K562 (cell line): ENCODE measurements around the gene WTAP. TPM values are rescaled to one million over a fixed set of nuclear protein-coding genes. Genes with fewer than 3 reads are reported as not detected.

Experiments
- ATAC-seq: fragments of 200-7000 bp; cut with Tn5 transposase; 3 replicates; pipeline ENCODE4 v1.9.1; 2020; ENCODE audit warnings: moderate library complexity
- BruUV-seq: library from RNA; stranded (reverse); fragments of 400-500 nt; replicated peaks from 2 replicates; lab custom pipeline; 2021; lab: Mats Ljungman, UMichigan
- CTCF ChIA-PET: fragments of 300-600 bp; formaldehyde crosslinking; extraction: SDS; loops from one replicate; lab custom pipeline; 2021; ENCODE audit warnings: low intra/inter-chr PET ratio; lab: Yijun Ruan, JAX
- POLR2A ChIA-PET: fragments of 300-600, 350-650 bp; sonication (Branson Sonifier 250); formaldehyde crosslinking; extraction: SDS; loops from one replicate; lab custom pipeline; 2021; ENCODE audit warnings: antibody characterized with exemption, inconsistent platforms; lab: Yijun Ruan, JAX
- DNase-seq, 4 experiments: peaks; one replicate each; pipeline versions ENCODE4 v3.0.0 to v3.0.0-alpha.2; 2011 to 2018; ENCODE audit warnings: low spot score in 3 of 4, mixed read lengths in 3 of 4; ENCODE audit errors: extremely low read depth in 1 of 4
- FAIRE-seq: peaks from 2 replicates; lab custom pipeline; 2011; peaks lifted over from hg19 to GRCh38; lab: Jason Lieb, UNC
- H2AFZ ChIP-seq: 2 replicates; pipeline ENCODE4 v1.6.0; 2011; ENCODE audit warnings: low read depth, low read length, control low read depth, inconsistent platforms
- H3K27ac ChIP-seq: fragments of 200-600 bp; 3 replicates; pipeline ENCODE4 v1.8.0; 2011; ENCODE audit warnings: low read depth, mild to moderate bottlenecking, control low read depth, inconsistent platforms, low read length, moderate library complexity, mixed read lengths; ENCODE audit errors: extremely low read depth
- H3K27me3 ChIP-seq, 2 experiments: fragments of 300-600 bp in 1 of 2; 2 replicates in 1 of 2; 3 replicates in 1 of 2; pipeline versions ENCODE4 v1.6.0 to v1.8.0; 2011; ENCODE audit warnings: inconsistent platforms in 2 of 2, low read length in 2 of 2, mild to moderate bottlenecking in 1 of 2, mixed read lengths in 1 of 2, moderate library complexity in 1 of 2; ENCODE audit not compliant: control insufficient read depth in 2 of 2, insufficient read depth in 2 of 2
- H3K36me3 ChIP-seq: fragments of 300-600 bp; 3 replicates; pipeline ENCODE4 v1.8.0; 2011; ENCODE audit warnings: mild to moderate bottlenecking, low read length, inconsistent platforms; ENCODE audit not compliant: control insufficient read depth, insufficient read depth
- H3K4me1 ChIP-seq, 2 experiments: fragments of 200-600 bp in 1 of 2; replicated peaks in 1 of 2; 2 replicates in 1 of 2; 3 replicates in 1 of 2; pipeline versions ENCODE4 v1.5.1 to v1.8.0; 2011; ENCODE audit warnings: inconsistent platforms in 2 of 2, low read length in 2 of 2, mild to moderate bottlenecking in 1 of 2, mixed read lengths in 1 of 2, moderate library complexity in 1 of 2; ENCODE audit not compliant: control insufficient read depth in 2 of 2, insufficient read depth in 2 of 2
- H3K4me2 ChIP-seq: 2 replicates; pipeline ENCODE4 v1.6.1; 2011; ENCODE audit warnings: low read length, control low read depth, inconsistent platforms, mixed read lengths; ENCODE audit not compliant: insufficient read depth
- H3K4me3 ChIP-seq: fragments of 200-600 bp; sonication (generic), shearing (Covaris generic); 2 replicates; pipeline ENCODE4 v1.5.1; 2016; ENCODE audit warnings: control low read depth, inconsistent platforms
- H3K79me2 ChIP-seq: fragments of 200-600 bp; 3 replicates; pipeline ENCODE4 v1.8.0; 2011; ENCODE audit warnings: low read length, inconsistent platforms; ENCODE audit not compliant: control insufficient read depth, insufficient read depth
- H3K9ac ChIP-seq, 2 experiments: 2 replicates each; pipeline versions ENCODE4 v1.6.0 to v1.6.1; 2011; ENCODE audit warnings: low read depth in 2 of 2, low read length in 2 of 2, control low read depth in 1 of 2, inconsistent platforms in 1 of 2, mild to moderate bottlenecking in 1 of 2, mixed read lengths in 1 of 2; ENCODE audit not compliant: insufficient read depth in 1 of 2
- H3K9me1 ChIP-seq: one replicate; pipeline ENCODE4 v1.6.0; 2011; ENCODE audit warnings: inconsistent platforms, mild to moderate bottlenecking, low read length, moderate library complexity; ENCODE audit not compliant: control insufficient read depth, insufficient read depth
- H3K9me3 ChIP-seq: replicated peaks from 2 replicates; pipeline ENCODE4 v1.5.1; 2011; ENCODE audit warnings: low read depth, low read length, inconsistent platforms; ENCODE audit not compliant: control insufficient read depth, insufficient read depth
- H4K20me1 ChIP-seq: replicated peaks from 2 replicates; pipeline ENCODE4 v1.6.1; 2011; ENCODE audit warnings: low read length, inconsistent platforms, mixed read lengths; ENCODE audit not compliant: control insufficient read depth, insufficient read depth
- DPF2 ChIP-seq: fragments of 450-650 bp; IDR thresholded peaks from 2 replicates; pipeline ENCODE4 v1.6.1; 2016
- ELF1 ChIP-seq: fragments of 200-800 bp; sonication (Bioruptor generic); IDR thresholded peaks from 2 replicates; pipeline ENCODE4 v1.6.1; 2016; ENCODE audit warnings: missing genetic modification characterization, missing compliant biosample characterization
- FOXA3 ChIP-seq, 2 experiments: fragments of 450-650 bp in 1 of 2; sonication (generic) in 1 of 2; formaldehyde crosslinking; IDR thresholded peaks in 1 of 2; conservative IDR thresholded peaks in 1 of 2; 2 replicates each; pipeline versions ENCODE4 v1.4.0 to v1.8.0; 2020 to 2022; ENCODE audit warnings: mild to moderate bottlenecking in 2 of 2, missing genetic modification reagents in 1 of 2
- GABPA ChIP-seq: fragments of 200-800 bp; sonication (Bioruptor generic); conservative IDR thresholded peaks from 2 replicates; pipeline ENCODE4 v1.6.1; 2016; ENCODE audit warnings: low read depth, missing genetic modification characterization, missing compliant biosample characterization
- GTF2A2 ChIP-seq: IDR thresholded peaks from 2 replicates; pipeline ENCODE4 v1.6.1; 2016; ENCODE audit warnings: mild to moderate bottlenecking, missing genetic modification characterization, missing compliant biosample characterization
- L3MBTL2 ChIP-seq: fragments of 450-650 bp; IDR thresholded peaks from 2 replicates; pipeline ENCODE4 v1.6.1; 2016; ENCODE audit warnings: mild to moderate bottlenecking, moderate library complexity
- MED1 ChIP-seq: sonication (generic); formaldehyde crosslinking; IDR thresholded peaks from 2 replicates; pipeline ENCODE4 v1.8.1; 2023; ENCODE audit warnings: missing genetic modification reagents, borderline replicate concordance
- PHTF2 ChIP-seq: fragments of 250-450 bp; sonication (Bioruptor Pico); IDR thresholded peaks from 2 replicates; pipeline ENCODE4 v1.5.0; 2021; ENCODE audit warnings: mild to moderate bottlenecking
- POLR3G ChIP-seq: IDR thresholded peaks from 2 replicates; pipeline ENCODE4 v1.6.1; 2011; ENCODE audit not compliant: insufficient read length, insufficient replicate concordance; ENCODE audit errors: extremely low read depth
- SAFB2 ChIP-seq: fragments of 200-400 bp; formaldehyde crosslinking; IDR thresholded peaks from 2 replicates; pipeline ENCODE4 v1.6.1; 2018; ENCODE audit warnings: borderline replicate concordance, low read length, low read depth, moderate library complexity; ENCODE audit not compliant: severe bottlenecking
- TRIM24 ChIP-seq, 2 experiments: fragments of 450-650 bp; IDR thresholded peaks; 2 replicates each; pipeline ENCODE4 v1.6.1; 2016
- ZBTB1 ChIP-seq: sonication (generic); formaldehyde crosslinking; IDR thresholded peaks from 2 replicates; pipeline ENCODE4 v1.8.1; 2023; ENCODE audit warnings: missing genetic modification reagents, low read depth, mild to moderate bottlenecking, borderline replicate concordance
- ZNF253 ChIP-seq: fragments of 250-450 bp; sonication (Bioruptor Pico); conservative IDR thresholded peaks from 2 replicates; pipeline ENCODE4 v1.6.1; 2021; ENCODE audit warnings: mild to moderate bottlenecking
- WGBS: fragments of 100-300 bp; shearing (Covaris generic); methylation state at CpG from one replicate; pipeline ENCODE4 v1.1.6; 2016; ENCODE audit warnings: low coverage, mixed read lengths; ENCODE audit not compliant: insufficient coverage; ENCODE audit errors: missing lambda C conversion rate; 5-methylcytosine and 5-hydroxymethylcytosine counted together
- in situ Hi-C: fragments of 300-500 bp; cut with MboI; formaldehyde crosslinking; loops from 4 replicates; pipeline ENCODE4 v1.15.0; 2018; ENCODE audit warnings: inconsistent platforms, mixed read lengths
- intact Hi-C: fragments of 100-400 bp; cut with micrococcal nuclease; formaldehyde crosslinking; loops from 2 replicates; pipeline ENCODE4 v1.14.2; 2022
- polyA plus RNA-seq, 8 experiments: library from polyadenylated mRNA; depleted of rRNA in 4 of 8; stranded (reverse) in 5 of 8; unstranded in 3 of 8; fragments of >200 nt; fragmentation: Nextera tagmentation in 2 of 8; fragmentation: Illumina TruSeq in 1 of 8; extraction: Ambion mirVana in 2 of 8; extraction: Trizol in 1 of 8; gene quantifications; 2 replicates each; pipeline versions ENCODE4 v1.2.1 to v1.2.3, GENCODE V29; 2011 to 2014; ENCODE audit warnings: inconsistent platforms in 1 of 8, missing spikeins in 1 of 8
- total RNA-seq, 7 experiments: library from RNA; depleted of rRNA in 6 of 7; stranded (reverse); fragments of >200 nt in 6 of 7; fragmentation: Illumina TruSeq in 2 of 7; extraction: Trizol in 2 of 7; gene quantifications; 2 replicates each; pipeline versions ENCODE4 v1.2.1 to v1.2.3, GENCODE V29; 2011 to 2021; ENCODE audit warnings: low replicate concordance in 1 of 7
- TF ChIP-seq, protein P1 (sequence below): fragments of 250-450 bp; sonication (Bioruptor Pico); IDR thresholded peaks from 2 replicates; pipeline ENCODE4 v1.4.0; 2020
- TF ChIP-seq, protein P2 (sequence below): fragments of 450-650 bp; formaldehyde crosslinking; IDR thresholded peaks from 2 replicates; pipeline ENCODE4 v1.4.0; 2020; ENCODE audit warnings: mild to moderate bottlenecking, mixed read lengths
- TF ChIP-seq, protein P3 (sequence below), 2 experiments: fragments of 450-650 bp; conservative IDR thresholded peaks; 2 replicates each; pipeline ENCODE4 v1.6.1; 2017; ENCODE audit warnings: mild to moderate bottlenecking in 2 of 2, moderate library complexity in 2 of 2

The WTAP gene
- total and polyA plus RNA-seq, 9 of the 15 experiments (the other 6 are each of a cell fraction or from before 2014, with no cell fraction given), result 52.4 to 156 (median 110) TPM

GRCh38 chr6:159805440-159806020 is 78.2 kb downstream of the WTAP start:
- POLR2A ChIA-PET, result interaction anchor here (0.8 to 3.0 kb wide), 4 partner anchors 9 to 28 kb away, joined by 3 to 24 read pairs (median 4); partner anchors contain the start of genes MRPL18 and TCP1
- no peak for FAIRE-seq
- TF ChIP-seq POLR3G (no peak), MED1 (CRISPR knock-in tag) (no peak), SAFB2 (no peak), ELF1 (tag) (no peak), PHTF2 (CRISPR knock-in tag) (no peak), FOXA3 (CRISPR knock-in tag; conservative IDR thresholded peaks at IDR 0.05 in 1 of 2, IDR thresholded peaks at IDR 0.05 in 1 of 2) (peak in 1 of 2 experiments; percentile 79; a peak in 2 of 4 replicates), ZBTB1 (CRISPR knock-in tag) (no peak), L3MBTL2 (no peak), GTF2A2 (tag) (no peak), ZNF253 (CRISPR knock-in tag) (no peak), TRIM24 (IDR thresholded peaks at IDR 0.05) (peak in 1 of 2 experiments; percentile 45; a peak in 1 of 4 replicates), GABPA (tag) (peak; percentile 27; the same call in 1 of the 2 replicates), DPF2 (peak; percentile 28; the same call in 1 of the 2 replicates)
- TF ChIP-seq, protein P1, sequence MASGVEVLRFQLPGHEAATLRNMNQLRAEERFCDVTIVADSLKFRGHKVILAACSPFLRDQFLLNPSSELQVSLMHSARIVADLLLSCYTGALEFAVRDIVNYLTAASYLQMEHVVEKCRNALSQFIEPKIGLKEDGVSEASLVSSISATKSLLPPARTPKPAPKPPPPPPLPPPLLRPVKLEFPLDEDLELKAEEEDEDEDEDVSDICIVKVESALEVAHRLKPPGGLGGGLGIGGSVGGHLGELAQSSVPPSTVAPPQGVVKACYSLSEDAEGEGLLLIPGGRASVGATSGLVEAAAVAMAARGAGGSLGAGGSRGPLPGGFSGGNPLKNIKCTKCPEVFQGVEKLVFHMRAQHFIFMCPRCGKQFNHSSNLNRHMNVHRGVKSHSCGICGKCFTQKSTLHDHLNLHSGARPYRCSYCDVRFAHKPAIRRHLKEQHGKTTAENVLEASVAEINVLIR (CRISPR knock-in tag), result no peak
- TF ChIP-seq, protein P2, sequence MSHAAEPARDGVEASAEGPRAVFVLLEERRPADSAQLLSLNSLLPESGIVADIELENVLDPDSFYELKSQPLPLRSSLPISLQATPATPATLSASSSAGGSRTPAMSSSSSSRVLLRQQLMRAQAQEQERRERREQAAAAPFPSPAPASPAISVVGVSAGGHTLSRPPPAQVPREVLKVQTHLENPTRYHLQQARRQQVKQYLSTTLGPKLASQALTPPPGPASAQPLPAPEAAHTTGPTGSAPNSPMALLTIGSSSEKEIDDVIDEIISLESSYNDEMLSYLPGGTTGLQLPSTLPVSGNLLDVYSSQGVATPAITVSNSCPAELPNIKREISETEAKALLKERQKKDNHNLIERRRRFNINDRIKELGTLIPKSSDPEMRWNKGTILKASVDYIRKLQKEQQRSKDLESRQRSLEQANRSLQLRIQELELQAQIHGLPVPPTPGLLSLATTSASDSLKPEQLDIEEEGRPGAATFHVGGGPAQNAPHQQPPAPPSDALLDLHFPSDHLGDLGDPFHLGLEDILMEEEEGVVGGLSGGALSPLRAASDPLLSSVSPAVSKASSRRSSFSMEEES (CRISPR knock-in tag), result no peak
- TF ChIP-seq, protein P3, sequence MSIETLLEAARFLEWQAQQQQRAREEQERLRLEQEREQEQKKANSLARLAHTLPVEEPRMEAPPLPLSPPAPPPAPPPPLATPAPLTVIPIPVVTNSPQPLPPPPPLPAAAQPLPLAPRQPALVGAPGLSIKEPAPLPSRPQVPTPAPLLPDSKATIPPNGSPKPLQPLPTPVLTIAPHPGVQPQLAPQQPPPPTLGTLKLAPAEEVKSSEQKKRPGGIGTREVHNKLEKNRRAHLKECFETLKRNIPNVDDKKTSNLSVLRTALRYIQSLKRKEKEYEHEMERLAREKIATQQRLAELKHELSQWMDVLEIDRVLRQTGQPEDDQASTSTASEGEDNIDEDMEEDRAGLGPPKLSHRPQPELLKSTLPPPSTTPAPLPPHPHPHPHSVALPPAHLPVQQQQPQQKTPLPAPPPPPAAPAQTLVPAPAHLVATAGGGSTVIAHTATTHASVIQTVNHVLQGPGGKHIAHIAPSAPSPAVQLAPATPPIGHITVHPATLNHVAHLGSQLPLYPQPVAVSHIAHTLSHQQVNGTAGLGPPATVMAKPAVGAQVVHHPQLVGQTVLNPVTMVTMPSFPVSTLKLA (conservative IDR thresholded peaks at IDR 0.05), result no peak

More at GRCh38 chr6:159805440-159806020, 78.2 kb downstream of the WTAP start:
- WGBS, result 44% methylated on average over 6 of the region's 6 CpGs
- Histone ChIP-seq H3K36me3 (no peaks in the 10 kb centered on the region), H3K9me1 (no peaks in the 10 kb centered on the region), H3K9me3 (no peaks in the 10 kb centered on the region), H3K9ac (no peak overlapping the region), H3K4me1 (peaks cover under 1 to 16% of the 10 kb centered on the region in 2 experiments; a peak in 3 of 5 replicates), H3K79me2 (no peaks in the 10 kb centered on the region), H4K20me1 (no peaks in the 10 kb centered on the region), H2AFZ (0 out of 2 replicates have a peak overlapping the region, but pooled peaks have one; percentile 20), H3K4me2 (no peak overlapping the region), H3K4me3 (no peak overlapping the region), H3K27ac (no peak overlapping the region), H3K27me3 (peaks cover 4 to 32% of the 10 kb centered on the region in 2 experiments)
- no TSS peak for BruUV-seq
- DNase-seq (no peak), ATAC-seq (no peak)
- intact Hi-C loops, result loop anchor here (1.0 kb wide), 1 partner anchor 17 kb away; no protein-coding TSS in a partner anchor
- in situ Hi-C loops, result no loop called here
- CTCF ChIA-PET, result interaction anchor here (0.6 kb wide), 1 partner anchor 112 kb away, joined by 3 read pairs; the partner anchor contains the start of gene SOD2
